ENCODE data around the gene PTDSS2.

Gene PTDSS2

DNA sequence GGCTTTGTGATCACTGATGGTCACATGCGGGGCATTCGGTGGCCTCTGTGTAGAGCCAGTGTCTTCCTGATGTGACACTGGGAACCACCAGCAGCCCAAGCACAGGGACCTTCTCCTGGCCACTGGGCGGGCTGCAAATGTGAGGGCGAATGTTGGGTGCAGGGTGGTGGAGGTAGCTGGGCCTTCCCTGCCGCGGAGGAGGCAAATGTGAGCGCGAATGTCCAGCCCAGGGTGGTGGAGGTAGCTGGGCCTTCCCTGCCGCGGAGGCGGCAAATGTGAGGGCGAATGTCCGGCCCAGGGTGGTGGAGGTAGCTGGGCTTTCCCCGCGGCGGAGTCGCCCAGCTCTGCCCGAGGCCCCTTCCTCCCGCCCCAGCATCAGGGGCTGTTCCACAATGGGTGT is 23.3 kb downstream of the PTDSS2 start:
- DNase-seq (ENCODE audit: low read depth in 2 of 2) = no peak
- no peak overlapping the region for H3K4me3 ChIP-seq (replicated peaks in 1 of 2; ENCODE audit: low read depth in 2 of 2, low read length in 2 of 2)

GRCh38 chr11:473962-474785 is 24.1 kb downstream of the PTDSS2 start:
- TF ChIP-seq, protein P1, sequence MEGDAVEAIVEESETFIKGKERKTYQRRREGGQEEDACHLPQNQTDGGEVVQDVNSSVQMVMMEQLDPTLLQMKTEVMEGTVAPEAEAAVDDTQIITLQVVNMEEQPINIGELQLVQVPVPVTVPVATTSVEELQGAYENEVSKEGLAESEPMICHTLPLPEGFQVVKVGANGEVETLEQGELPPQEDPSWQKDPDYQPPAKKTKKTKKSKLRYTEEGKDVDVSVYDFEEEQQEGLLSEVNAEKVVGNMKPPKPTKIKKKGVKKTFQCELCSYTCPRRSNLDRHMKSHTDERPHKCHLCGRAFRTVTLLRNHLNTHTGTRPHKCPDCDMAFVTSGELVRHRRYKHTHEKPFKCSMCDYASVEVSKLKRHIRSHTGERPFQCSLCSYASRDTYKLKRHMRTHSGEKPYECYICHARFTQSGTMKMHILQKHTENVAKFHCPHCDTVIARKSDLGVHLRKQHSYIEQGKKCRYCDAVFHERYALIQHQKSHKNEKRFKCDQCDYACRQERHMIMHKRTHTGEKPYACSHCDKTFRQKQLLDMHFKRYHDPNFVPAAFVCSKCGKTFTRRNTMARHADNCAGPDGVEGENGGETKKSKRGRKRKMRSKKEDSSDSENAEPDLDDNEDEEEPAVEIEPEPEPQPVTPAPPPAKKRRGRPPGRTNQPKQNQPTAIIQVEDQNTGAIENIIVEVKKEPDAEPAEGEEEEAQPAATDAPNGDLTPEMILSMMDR (IDR thresholded peaks at IDR 0.05; ENCODE audit: low read depth, low read length) = no peak
- no peak for DNase-seq (ENCODE audit: low read depth in 2 of 2)
- no peak overlapping the region for H3K4me3 ChIP-seq (replicated peaks in 1 of 2; ENCODE audit: low read depth in 2 of 2, low read length in 2 of 2)

More for the DNA sequence above, 23.3 kb downstream of the PTDSS2 start:
- TF ChIP-seq, protein P1 (IDR thresholded peaks at IDR 0.05; ENCODE audit: low read depth, low read length) = no peak

- no peak overlapping the region for H3K4me3 ChIP-seq (replicated peaks in 1 of 2; ENCODE audit: low read depth in 2 of 2, low read length in 2 of 2)
- TF ChIP-seq, protein P1 (IDR thresholded peaks at IDR 0.05; ENCODE audit: low read depth, low read length) = no peak
- no peak for DNase-seq (ENCODE audit: low read depth in 2 of 2)
Observed at GRCh38 chr11:474914-475506, 24.9 kb downstream of the PTDSS2 start.

DNA sequence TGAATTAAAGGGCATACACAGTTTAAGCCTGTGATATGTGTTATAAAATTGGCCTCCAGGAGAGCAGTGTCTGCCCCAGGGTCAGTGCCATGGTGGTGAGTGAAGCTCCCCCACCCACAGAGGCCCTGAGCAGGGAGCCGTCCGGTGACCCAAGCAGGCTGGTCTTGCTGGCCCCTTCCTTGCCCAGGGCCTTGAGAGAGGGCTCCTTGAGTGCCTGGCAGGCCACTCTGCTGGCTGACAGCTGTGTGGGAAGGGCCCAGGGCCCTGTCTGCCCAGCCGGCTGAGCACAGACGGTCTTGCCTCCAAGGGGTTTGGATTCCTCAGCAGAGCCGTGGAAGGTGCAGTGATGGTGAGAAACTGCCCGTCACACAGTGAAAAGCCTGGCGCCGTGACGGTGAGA is 25.9 kb downstream of the PTDSS2 start:
- DNase-seq (ENCODE audit: low read depth in 2 of 2) = no peak
- no peak overlapping the region for H3K4me3 ChIP-seq (replicated peaks in 1 of 2; ENCODE audit: low read depth in 2 of 2, low read length in 2 of 2)
- TF ChIP-seq, protein P1 (IDR thresholded peaks at IDR 0.05; ENCODE audit: low read depth, low read length) = no peak

DNA sequence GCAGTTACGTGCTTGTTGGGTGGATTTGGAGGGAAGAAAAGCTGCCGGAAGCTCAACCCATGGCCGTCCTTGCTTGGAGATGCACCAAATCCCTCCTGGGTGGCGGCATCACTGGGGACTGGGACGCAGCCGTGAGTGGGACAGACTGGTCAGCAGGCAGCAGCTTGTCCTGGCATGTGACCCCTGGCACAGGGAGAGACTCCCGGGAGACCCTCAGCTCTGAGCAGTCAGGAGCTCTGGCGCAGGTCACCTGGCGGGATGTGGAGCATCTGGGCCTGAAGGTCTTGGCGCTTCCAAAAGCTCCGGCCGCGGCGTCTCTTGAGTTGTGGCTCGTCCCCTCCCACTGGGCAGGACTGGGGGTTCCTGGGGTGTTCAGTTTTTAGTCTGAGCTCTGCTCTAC is 26.3 kb downstream of the PTDSS2 start:
- DNase-seq (ENCODE audit: low read depth in 2 of 2) = no peak
- H3K4me3 ChIP-seq (replicated peaks in 1 of 2; ENCODE audit: low read depth in 2 of 2, low read length in 2 of 2) = no peak overlapping the region
- TF ChIP-seq, protein P1 (IDR thresholded peaks at IDR 0.05; ENCODE audit: low read depth, low read length) = no peak

- H3K4me3 ChIP-seq (replicated peaks in 1 of 2; ENCODE audit: low read depth in 2 of 2, low read length in 2 of 2) = no peak overlapping the region
- DNase-seq (ENCODE audit: low read depth in 2 of 2) = no peak
- TF ChIP-seq, protein P1 (IDR thresholded peaks at IDR 0.05; ENCODE audit: low read depth, low read length) = no peak
Observed at GRCh38 chr11:477052-477715, 27.1 kb downstream of the PTDSS2 start.

Measured in cardiac fibroblast (primary cell).